ENCODE results near the gene MORN1.
"Not testable (repeated sequence)": the region's sequence is repeated elsewhere in the genome, so short reads cannot be mapped to it uniquely, and the experiment has no call there.

The MORN1 gene

DNA sequence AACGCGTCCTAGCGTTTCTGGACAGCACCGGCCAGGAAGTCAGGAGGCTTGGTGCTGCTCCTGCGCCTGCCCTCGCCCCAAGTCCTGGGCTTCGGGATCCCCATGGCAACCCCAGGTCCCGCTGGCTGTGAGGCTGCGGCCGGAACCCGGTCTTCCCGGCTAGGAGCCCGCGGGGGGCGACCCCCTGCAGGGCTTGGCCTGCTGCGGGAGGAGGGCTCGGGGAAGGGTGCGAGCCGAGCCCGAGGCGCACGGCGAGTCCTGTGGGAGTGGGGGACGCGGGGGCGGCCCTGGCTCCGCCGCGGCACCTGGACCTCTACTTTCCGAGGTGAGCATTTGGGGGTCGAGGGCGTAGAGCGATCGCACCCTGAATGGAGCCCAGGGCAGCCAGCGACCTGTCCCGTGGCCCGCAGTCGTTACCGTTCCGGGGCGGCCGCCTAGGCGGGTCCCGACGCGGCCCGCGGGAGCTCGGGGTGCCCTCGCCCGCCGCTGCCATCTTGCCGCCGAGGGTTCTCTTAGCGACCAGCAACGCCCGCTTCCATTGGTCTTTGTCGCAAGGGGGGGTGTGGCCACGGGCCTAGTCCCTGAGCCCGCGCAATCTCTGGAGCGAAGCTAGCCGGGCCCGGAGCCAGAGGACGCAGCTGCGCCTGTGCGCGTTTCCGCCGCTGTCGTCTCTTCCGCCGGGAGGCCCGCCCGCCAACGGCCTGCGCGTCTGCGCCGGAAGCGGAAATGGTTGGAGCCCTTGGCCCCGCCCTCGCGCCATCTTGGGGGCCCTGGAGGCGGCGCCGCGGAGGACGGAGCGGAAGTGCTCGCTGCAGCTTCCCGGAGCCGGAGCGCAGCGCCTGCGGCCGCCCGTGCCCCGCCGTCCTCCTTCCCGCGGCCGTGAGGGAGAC is at the start of gene MORN1, which contains the start of gene RER1:
MORN1 (minus strand) TSS at position 514 of the 890 bp plus-strand sequence; CDS start at position 493, 21 bp downstream.
RER1 (plus strand) TSS at position 801 of the 890 bp plus-strand sequence. CDS start 3,950 bp downstream, outside the sequence.
- peak; percentile 82 for DNase-seq

- DNase-seq = not testable (repeated sequence)
Measured at GRCh38 chr1:2440346-2440745, 49.0 kb upstream of the MORN1 start.

DNA sequence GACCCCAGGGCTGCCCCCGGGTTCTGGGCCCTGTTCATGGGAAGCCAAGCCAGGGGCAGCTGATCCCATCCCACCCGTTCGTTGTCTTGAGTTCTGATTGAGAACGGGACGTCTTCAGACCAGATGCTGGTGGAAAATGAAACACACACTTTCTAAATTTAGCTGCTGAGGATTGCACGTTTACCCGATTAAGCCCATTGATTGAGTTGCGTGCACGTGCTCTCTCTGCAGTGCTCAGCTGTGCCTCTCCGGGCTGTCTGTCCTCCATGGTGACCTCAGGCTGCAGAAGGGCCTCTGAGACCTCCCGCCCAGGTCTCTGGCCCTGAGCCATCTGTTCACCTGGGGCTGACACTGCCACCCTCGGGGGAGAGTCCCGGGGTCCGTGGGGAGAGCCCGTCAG is 48.0 kb upstream of the MORN1 start:
- DNase-seq = no peak

GRCh38 chr1:2438641-2439040 is 47.3 kb upstream of the MORN1 start:
- no peak for DNase-seq

DNA sequence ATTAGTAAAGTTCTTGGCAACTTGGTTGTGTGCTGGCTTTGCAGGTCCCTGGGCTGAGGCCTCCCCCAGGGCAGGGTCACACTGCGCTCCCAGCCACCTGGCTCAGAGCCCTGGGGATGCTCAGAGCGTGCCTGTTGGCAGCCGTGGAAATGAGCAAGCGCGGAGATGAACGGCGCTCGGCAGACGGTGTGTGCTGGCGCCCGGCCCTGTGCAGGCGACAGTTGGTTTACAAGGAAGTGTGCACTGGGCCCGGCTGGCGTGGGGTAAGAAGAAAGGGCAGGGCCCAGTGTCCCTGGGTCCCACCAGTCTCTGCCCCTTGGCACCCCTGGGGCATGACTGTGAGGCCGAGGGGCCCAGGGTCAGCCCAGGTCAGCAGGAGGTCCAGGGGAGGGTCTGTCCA is 46.7 kb upstream of the MORN1 start:
- no peak for DNase-seq

- no peak for DNase-seq
Measured at GRCh38 chr1:2437617-2438016, 46.3 kb upstream of the MORN1 start.

- no peak for DNase-seq
Measured at GRCh38 chr1:2436876-2437275, 45.5 kb upstream of the MORN1 start.

GRCh38 chr1:2435746-2436355 is 44.5 kb upstream of the MORN1 start:
- DNase-seq = no peak

DNA sequence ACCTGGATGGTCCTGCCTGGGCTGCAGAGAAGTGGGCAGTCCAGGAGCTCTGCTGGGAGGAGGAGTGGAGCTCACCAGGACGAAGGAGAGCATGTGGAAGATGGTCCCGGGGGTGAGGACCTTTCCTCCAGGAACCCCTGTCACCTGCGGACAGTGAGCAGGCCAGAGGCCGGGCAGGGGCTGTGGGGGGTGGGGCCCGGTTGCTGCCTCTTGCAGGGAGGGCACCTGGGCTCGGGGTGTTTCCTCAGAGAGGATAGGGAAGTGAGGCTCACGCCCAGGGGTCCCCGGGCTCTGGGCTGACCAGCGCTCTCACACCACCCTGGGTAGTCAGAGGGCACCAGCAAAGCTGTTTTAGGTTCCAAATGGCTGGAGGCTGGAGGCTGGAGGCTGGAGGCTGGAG is 43.7 kb upstream of the MORN1 start:
- DNase-seq = no peak

GRCh38 chr1:2433936-2434655 is 42.7 kb upstream of the MORN1 start:
- no peak for DNase-seq

DNA sequence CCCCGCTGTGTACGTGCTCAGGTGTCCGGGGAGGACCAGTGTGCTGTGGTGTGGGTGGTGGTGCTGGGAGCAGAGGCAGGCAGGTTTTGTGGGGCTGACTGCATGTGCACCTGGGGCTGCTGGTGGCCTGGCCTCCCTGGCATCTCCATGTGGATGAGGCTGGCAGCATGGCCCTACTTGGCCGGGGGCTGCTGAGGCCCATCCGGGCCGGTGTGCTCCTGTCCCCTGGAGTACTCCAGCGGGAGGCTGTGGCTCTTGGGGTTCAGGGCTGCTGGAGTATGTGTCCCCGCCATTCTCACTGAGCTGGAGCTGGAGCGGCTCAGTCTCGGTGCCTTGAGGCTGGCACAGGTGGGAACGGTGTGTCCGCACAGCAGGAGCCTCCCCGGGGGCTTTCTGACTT is 41.8 kb upstream of the MORN1 start:
- DNase-seq = no peak

- no peak for DNase-seq
Measured at GRCh38 chr1:2432441-2432844, 41.1 kb upstream of the MORN1 start.

- DNase-seq = no peak
Measured at GRCh38 chr1:2431518-2431917, 40.2 kb upstream of the MORN1 start.

GRCh38 chr1:2431103-2431502 is 39.7 kb upstream of the MORN1 start:
- no peak for DNase-seq

- DNase-seq = no peak
Measured at GRCh38 chr1:2430592-2430973, 39.2 kb upstream of the MORN1 start.

- no peak for DNase-seq
Measured at GRCh38 chr1:2429780-2430591, 38.6 kb upstream of the MORN1 start.

DNA sequence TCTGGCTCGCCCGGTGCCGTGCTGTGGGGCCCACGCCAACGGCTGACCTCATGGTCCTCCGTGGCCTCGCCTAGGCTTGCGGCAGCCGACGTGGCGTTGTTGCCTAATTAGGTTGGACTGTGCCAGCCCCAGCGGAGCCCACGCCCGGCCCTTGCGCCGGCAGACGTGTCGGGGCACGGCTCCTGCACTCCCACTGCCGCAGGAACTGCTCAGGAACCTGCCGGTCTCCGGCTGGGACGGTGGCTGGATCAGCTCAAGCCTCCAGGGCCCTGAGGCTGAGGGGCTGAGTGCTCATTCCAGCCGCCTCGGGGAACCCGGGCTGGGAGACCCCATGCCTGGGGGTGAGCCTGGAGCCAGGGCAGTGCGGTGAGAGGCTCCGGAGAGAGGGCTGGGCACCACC is 37.1 kb upstream of the MORN1 start:
- DNase-seq = no peak

DNA sequence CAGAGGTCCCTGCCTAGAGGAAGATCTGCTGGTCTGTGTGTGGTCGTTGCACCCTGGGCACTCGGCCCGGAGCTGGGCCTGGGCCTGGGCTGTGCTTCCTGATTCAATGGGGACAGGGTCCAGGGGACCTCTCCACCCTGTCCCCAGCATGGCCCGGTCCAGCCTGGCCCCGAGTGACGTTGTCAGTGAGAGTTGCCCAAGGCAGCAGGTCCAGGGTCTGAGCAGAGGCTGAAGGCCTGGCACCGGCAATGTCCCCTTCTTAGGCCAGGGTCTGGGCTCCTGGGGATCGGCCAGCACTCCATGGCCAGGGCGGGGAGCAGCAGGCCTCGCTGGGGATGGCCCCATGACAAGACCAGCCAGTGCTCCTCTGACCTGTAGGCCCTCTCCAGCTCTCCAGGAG is 36.6 kb upstream of the MORN1 start:
- DNase-seq = no peak

- DNase-seq = no peak
Measured at GRCh38 chr1:2427051-2427450, 35.7 kb upstream of the MORN1 start.

DNA sequence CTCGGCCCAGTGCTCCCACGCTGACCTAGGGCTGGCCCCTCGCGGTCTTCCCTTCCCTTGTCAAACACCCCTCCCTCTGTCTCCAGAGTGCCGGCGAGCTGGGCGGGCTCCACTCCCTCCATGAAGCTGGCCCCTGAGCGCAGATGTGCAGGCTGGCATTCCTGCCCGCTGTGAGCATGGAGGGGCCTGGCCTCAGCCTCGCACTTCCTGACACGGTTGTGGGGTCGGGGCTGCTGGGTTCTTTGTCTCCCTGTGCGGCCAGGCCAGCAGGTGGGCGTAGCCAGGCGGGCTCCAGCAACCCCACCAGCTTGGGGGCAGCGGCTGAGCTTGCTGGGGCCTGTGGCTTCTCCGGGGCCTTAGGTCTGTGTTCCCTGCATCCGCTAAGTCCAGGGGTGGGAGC is 35.2 kb upstream of the MORN1 start:
- no peak for DNase-seq

DNA sequence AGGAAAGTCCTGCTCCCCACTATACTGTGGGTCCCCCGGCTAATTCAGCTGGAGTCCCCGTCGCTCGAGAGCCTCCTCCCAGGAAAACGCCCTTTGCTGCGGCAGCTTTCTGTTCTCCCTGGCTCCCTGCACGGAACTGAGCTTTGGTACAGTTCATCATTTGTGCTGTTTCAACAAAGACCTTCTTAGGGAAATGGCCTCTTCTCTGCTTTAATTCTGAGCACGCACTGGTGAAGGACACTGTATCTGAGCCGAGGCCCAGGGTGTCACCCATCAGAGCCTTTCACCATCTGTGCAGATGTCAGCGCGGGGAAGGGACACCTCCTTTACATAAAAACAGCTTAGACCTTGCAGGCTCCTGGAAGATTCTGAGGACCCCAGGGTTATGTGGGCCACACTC is 34.5 kb upstream of the MORN1 start:
- no peak for DNase-seq

DNA sequence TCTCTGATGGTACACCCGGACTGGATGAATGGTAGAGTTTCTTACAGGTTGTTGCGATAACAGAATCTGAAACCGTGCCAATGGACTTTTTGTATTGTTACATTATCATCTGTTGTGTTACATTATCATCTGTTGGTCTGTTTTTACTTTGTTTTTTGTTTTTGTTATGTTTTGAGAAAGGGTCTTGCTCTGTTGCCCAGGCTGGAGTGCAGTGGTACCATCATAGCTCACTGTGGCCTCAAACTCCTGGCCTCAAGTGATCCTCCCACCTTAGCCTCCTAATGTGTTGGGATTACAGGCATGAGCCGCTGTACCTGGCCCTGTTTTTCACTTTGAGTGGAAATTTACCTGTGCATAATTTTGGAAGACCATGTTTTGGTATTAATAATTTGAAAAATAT is 31.2 kb upstream of the MORN1 start:
- DNase-seq = no peak

DNA sequence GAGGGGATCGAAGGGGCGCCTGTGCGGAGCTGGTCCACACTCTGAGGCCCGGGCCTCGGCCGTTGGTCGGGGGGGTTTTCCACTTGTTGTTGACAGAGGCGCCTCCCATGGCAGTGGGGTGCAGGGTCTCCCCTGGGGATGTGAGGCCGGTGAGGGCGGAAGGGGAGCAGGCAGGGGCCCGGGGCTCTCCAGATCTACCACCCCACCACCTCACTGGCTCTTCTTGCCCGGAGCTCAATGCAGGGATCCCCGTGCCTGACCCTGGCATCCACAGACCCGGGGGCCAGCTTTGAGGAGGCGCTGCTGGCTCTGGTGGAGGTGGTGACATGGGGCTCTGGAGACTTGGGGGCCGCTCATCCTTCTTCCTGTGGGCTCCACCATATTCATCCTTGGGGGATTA is 28.1 kb upstream of the MORN1 start:
- DNase-seq = no peak
